SH-SY5Y (cell line): Measurements from ENCODE around the gene HHEX.

Source experiments
- GATA2 ChIP-seq: IDR thresholded peaks from 2 replicates; pipeline ENCODE4 v1.6.1; 2011; ENCODE audit warnings: mild to moderate bottlenecking, low read depth, low read length
- GATA3 ChIP-seq: IDR thresholded peaks from 2 replicates; pipeline ENCODE4 v1.6.1; 2011; ENCODE audit warnings: low read depth, mild to moderate bottlenecking, low read length, moderate library complexity

DNA sequence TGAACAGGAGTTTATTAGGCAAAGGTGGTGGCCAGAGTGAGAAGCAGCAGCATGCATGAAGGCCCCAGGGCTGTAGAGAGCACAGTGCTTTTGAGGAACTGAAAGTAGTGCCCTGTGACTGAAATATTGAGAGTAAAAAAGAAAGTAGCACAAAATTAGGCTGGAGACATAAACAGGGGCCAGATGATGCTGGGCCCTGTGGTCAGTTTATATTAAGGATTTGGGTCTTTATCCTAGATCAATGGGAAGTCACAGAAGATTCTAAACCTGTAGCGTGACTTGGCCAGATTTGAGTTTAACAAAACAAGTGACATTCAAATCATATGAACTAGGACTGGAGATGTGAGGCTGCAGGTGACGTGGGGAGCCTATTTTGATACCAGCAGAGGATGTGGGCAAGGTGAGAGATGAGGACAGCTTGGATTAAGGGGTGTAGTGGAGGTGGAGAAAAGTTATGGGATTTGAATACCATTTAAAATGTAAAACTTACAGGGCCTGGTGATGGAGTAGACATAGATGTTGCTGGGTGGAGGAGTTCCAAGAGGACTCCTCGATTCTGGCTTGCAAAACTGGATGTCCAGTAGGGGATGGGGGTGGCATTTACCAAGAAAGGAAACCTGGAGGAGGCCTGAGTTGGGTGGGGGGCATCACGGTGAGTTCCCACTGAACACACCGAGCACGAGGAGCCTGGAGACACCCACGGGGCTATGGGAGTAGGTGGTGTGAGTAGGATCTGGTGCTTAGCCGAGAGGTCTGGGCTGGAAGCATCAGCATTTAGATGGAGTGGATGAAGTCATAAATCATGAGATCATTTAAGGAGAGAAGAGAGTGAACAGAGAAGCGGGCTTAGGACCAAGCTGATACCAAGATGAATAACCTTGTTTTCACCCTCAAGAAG lies 52.8 kb downstream of the HHEX start:
- TF ChIP-seq GATA2 (no peak), GATA3 (no peak)
